MG63 (cell line): ENCODE data around the gene PAX2. TPM values are rescaled to one million over a fixed set of nuclear protein-coding genes. Genes with fewer than 3 reads are reported as not detected.

Experiments
- DNase-seq: peaks from one replicate; pipeline ENCODE4 v3.0.0-alpha.2; 2020
- H3K27me3 ChIP-seq: fragments of 250-450 bp; sonication (Bioruptor Pico); 2 replicates; pipeline ENCODE4 v1.5.1; 2020; ENCODE audit warnings: mild to moderate bottlenecking, moderate library complexity
- H3K36me3 ChIP-seq: fragments of 250-450 bp; sonication (Bioruptor Pico); 2 replicates; pipeline ENCODE4 v1.5.1; 2020; ENCODE audit warnings: mild to moderate bottlenecking, moderate library complexity
- H3K4me3 ChIP-seq: fragments of 250-450 bp; sonication (Bioruptor Pico); 2 replicates; pipeline ENCODE4 v1.5.1; 2020; ENCODE audit warnings: mild to moderate bottlenecking, moderate library complexity
- H3K9me3 ChIP-seq: fragments of 250-450 bp; sonication (Bioruptor Pico); 2 replicates; pipeline ENCODE4 v1.5.1; 2020; ENCODE audit warnings: mild to moderate bottlenecking, moderate library complexity
- total RNA-seq: library from RNA; depleted of rRNA; stranded (reverse); fragments of >200 nt; shearing (Covaris generic); gene quantifications from 2 replicates; pipeline ENCODE4 v1.2.3, GENCODE V29; 2014; ENCODE audit warnings: low replicate concordance

The PAX2 gene
- total RNA-seq, 1 experiment from 2014 or later, result not detected

DNA sequence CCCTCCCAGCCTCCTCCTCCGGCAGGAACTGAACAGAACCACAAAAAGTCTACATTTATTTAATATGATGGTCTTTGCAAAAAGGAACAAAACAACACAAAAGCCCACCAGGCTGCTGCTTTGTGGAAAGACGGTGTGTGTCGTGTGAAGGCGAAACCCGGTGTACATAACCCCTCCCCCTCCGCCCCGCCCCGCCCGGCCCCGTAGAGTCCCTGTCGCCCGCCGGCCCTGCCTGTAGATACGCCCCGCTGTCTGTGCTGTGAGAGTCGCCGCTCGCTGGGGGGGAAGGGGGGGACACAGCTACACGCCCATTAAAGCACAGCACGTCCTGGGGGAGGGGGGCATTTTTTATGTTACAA, 83.3 kb downstream of the PAX2 start:
- Histone ChIP-seq H3K36me3 (no peaks in the 10 kb centered on the region), H3K4me3 (peak overlapping the region; percentile 20; the same call in 1 of the 2 replicates), H3K27me3 (peaks cover 63% of the 10 kb centered on the region), H3K9me3 (no peaks in the 10 kb centered on the region)
- no peak for DNase-seq

DNA sequence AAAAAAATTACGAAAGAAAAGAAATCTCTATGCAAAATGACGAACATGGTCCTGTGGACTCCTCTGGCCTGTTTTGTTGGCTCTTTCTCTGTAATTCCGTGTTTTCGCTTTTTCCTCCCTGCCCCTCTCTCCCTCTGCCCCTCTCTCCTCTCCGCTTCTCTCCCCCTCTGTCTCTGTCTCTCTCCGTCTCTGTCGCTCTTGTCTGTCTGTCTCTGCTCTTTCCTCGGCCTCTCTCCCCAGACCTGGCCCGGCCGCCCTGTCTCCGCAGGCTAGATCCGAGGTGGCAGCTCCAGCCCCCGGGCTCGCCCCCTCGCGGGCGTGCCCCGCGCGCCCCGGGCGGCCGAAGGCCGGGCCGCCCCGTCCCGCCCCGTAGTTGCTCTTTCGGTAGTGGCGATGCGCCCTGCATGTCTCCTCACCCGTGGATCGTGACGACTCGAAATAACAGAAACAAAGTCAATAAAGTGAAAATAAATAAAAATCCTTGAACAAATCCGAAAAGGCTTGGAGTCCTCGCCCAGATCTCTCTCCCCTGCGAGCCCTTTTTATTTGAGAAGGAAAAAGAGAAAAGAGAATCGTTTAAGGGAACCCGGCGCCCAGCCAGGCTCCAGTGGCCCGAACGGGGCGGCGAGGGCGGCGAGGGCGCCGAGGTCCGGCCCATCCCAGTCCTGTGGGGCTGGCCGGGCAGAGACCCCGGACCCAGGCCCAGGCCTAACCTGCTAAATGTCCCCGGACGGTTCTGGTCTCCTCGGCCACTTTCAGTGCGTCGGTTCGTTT, 83.9 kb downstream of the PAX2 start:
- DNase-seq, result no peak
- Histone ChIP-seq H3K9me3 (no peaks in the 10 kb centered on the region), H3K4me3 (peak overlapping the region; percentile 20; the same call in 1 of the 2 replicates), H3K36me3 (no peaks in the 10 kb centered on the region), H3K27me3 (peaks cover 60% of the 10 kb centered on the region)

DNA sequence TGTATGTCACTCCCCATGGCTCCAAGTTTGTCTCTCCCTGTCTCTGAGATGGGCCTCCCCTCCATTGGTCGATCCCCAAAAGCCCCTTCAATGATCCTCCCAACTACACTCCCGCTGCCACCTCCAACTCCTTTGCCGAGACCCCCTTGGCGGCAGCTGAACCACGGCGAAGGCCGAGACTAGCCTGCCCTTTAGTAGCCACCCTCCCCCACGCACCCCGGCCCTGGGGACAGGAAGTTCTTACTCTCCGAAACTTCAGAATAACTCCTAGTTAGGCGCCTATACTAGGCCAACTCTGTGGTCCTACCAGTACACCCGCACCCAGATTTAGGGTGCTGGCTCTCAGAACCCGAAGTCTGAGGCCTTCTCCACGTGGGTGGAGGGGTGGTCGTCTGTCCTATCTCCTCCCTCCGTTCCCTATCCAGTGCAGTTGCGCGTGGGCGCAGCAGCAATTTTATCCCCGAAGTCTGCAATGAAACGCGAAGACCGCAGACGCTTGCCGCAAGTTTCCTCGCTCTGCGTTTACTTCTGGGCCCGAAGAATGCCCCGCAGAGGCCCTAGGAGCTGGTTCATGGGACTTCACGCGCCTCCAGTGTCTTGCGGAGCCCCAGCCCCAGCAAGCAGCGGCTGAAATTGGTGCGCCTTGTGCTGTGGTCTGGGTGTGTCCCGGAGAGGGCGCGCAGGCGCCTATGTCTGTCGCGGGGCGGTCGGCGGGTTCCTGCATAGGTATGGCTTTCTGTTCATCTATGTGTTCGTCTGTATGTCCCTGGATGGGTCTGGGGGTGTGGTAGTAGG, 84.7 kb downstream of the PAX2 start:
- Histone ChIP-seq H3K4me3 (no peak overlapping the region), H3K36me3 (no peaks in the 10 kb centered on the region), H3K27me3 (peaks cover 56% of the 10 kb centered on the region), H3K9me3 (no peaks in the 10 kb centered on the region)
- no peak for DNase-seq

DNA sequence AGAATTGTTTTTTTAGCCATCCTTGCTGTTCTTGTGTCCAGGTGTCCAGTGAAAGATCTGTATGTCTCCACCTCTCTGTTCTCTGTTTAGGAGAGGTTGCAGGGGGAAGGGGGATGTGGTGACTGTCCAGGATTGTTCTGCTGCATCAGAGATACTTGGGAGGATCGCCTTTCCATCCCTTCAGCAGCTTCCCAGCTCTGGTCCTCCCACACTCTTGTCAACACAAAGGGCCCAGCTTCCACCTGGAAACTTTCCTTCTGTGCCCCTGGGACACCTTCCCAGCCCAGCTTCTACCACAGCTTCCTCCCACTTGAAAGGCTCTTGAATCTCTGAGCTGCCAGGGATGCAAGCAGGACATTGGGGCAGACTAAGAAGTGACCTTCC, 85.3 kb downstream of the PAX2 start:
- no peak for DNase-seq
- Histone ChIP-seq H3K27me3 (peaks cover 50% of the 10 kb centered on the region), H3K36me3 (no peaks in the 10 kb centered on the region), H3K9me3 (no peaks in the 10 kb centered on the region), H3K4me3 (no peak overlapping the region)

DNA sequence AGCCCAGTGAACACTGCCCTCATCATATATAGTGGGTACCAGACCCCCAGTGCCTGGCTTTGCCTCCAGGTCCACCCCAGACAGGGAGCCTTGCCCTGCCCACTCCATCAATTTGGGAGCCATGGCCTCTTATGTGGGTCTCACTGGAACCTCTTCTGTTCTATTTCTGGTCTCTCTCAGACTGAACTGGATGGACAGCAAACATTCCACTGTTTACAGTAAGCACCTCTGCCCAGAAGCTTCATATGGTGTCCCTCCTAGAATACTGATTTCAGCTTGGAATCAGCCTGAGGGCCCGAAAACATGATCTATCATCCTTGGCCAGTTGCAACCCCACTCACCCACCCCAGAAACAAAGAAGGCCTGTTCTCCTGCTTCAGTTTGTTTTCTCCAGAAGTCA, 86.4 kb downstream of the PAX2 start:
- H3K27me3 ChIP-seq, result peaks cover 40% of the 10 kb centered on the region
- no peaks in the 10 kb centered on the region for H3K9me3 ChIP-seq
- H3K4me3 ChIP-seq, result no peak overlapping the region
- DNase-seq, result no peak
- no peaks in the 10 kb centered on the region for H3K36me3 ChIP-seq

DNA sequence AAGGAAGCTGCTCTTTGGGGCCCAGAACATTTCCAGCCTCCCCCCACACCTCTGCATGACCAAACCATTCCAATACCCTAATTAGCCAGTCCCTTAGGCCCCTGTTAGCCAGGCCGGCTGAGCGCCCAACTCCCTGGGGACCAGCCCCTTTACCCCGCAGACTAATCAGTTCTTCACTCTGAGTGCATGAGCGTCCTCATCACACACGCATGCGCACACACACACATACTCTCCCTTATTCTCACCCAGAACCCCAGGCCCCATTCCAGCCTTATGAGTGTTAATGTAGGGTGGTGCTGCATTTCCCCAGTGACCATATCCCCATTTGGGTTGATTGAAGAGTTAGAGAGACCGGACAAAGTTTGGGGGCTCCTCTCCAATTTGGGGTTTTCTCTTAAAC, 90.4 kb downstream of the PAX2 start:
- H3K4me3 ChIP-seq, result no peak overlapping the region
- H3K27me3 ChIP-seq, result peaks cover 9% of the 10 kb centered on the region
- DNase-seq, result no peak
- no peaks in the 10 kb centered on the region for H3K9me3 ChIP-seq
- no peaks in the 10 kb centered on the region for H3K36me3 ChIP-seq

DNA sequence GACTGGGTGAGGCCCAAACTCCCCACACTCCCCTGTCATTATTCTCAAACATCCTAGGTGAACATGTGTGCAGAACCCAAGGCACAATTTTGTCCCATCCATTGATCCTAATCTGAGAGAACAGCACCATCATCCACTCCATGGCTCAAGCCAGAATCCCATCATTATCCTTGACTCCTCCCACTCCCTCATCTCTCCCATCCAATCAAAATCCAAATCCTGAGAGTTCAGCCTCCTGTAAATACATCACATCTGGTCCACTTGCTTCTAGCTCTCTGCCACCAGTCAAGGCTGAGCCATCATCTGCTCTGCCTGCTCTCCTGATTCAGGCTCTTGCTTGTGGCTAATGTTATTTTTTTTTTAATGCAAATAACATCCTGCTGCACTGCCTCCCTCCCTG, 91.5 kb downstream of the PAX2 start:
- no peak for DNase-seq
- H3K27me3 ChIP-seq, result peaks cover 8% of the 10 kb centered on the region
- H3K36me3 ChIP-seq, result no peaks in the 10 kb centered on the region
- H3K4me3 ChIP-seq, result no peak overlapping the region
- H3K9me3 ChIP-seq, result no peaks in the 10 kb centered on the region; the same call in 1 of the 2 replicates

DNA sequence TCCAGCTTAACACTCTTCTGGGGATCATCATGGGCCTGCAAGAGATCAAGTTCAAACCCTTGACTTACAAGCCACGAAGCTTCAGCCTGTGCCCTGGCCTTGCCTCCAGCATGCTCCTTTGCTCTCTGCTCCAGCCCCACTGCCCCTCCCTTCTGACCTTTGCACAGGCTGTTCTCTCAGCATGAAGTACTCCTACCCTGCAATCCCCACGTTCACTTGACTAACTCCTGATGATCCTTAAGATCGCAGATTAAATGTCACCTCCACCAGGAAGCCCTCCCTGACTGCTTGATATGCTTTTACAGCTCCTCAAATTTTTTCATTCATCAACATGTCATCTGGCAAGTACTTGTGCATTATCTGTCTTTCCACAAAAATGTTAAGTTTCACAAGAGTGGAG, 91.9 kb downstream of the PAX2 start:
- H3K36me3 ChIP-seq, result no peaks in the 10 kb centered on the region
- no peak overlapping the region for H3K4me3 ChIP-seq
- H3K9me3 ChIP-seq, result no peaks in the 10 kb centered on the region; the same call in 1 of the 2 replicates
- H3K27me3 ChIP-seq, result peaks cover 8% of the 10 kb centered on the region
- no peak for DNase-seq

DNA sequence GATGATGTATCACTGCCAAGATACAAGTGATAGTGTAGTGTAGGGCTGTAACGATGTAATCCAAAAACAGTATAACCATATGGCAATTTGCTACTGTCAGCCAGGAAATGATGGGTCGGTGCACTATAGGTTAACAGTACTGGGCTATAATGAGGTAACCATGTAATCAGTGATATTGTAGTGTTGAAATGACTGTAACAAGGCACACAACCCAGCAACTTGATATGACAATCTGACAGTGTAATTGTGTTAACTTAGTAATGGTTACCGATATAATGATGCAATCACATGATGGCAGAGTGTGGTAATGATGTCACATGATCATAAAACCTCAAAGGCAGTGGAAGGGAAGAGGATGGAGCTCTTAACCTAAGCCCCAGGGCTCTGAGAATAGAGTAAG, 93.6 kb downstream of the PAX2 start:
- Histone ChIP-seq H3K4me3 (no peak overlapping the region), H3K9me3 (no peaks in the 10 kb centered on the region; the same call in 1 of the 2 replicates), H3K36me3 (no peaks in the 10 kb centered on the region), H3K27me3 (peaks cover 13% of the 10 kb centered on the region)
- no peak for DNase-seq

DNA sequence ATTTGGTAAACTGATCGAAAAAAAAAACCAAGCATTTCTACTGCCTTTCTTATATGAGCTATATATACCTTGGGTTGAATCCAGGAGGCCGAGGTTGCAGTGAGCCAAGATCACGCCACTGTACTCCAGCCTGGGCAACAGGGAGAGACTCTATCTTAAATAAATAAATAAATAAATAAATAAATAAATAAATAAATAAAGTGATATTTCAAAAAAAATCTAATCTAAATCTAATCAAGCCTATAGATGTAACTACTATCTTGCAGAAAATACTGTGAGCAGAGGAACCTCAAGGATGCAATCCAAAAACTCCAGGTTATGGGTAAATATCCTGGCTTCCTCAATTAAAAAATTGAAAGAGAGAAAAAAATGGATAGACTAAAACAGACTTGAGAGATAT, 96.1 kb downstream of the PAX2 start:
- no peaks in the 10 kb centered on the region for H3K36me3 ChIP-seq
- peaks cover 25% of the 10 kb centered on the region for H3K27me3 ChIP-seq
- DNase-seq, result no peak
- H3K9me3 ChIP-seq, result no peaks in the 10 kb centered on the region; the same call in 1 of the 2 replicates
- no peak overlapping the region for H3K4me3 ChIP-seq

DNA sequence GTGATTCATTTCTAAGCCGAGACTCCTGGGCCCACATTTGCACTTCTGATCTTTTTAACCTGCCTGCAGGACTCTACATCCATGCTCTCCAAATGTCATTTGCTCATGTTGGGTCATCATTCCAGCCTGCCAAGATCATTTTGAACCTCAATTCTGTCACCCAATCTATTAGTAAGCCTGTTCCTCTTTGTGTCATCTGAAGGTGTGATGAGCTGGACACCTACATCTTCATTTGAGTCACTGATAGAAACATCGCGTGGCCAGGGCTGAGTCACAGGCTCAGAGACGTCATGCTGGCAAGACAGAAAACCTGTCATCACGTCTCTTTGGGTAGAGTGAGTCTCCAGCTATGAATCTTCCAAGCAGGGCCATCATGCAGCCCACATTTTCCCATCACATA, 102.1 kb downstream of the PAX2 start:
- H3K9me3 ChIP-seq, result no peaks in the 10 kb centered on the region
- H3K36me3 ChIP-seq, result no peaks in the 10 kb centered on the region
- peaks cover 34% of the 10 kb centered on the region for H3K27me3 ChIP-seq
- DNase-seq, result peak; percentile 50
- no peak overlapping the region for H3K4me3 ChIP-seq

DNA sequence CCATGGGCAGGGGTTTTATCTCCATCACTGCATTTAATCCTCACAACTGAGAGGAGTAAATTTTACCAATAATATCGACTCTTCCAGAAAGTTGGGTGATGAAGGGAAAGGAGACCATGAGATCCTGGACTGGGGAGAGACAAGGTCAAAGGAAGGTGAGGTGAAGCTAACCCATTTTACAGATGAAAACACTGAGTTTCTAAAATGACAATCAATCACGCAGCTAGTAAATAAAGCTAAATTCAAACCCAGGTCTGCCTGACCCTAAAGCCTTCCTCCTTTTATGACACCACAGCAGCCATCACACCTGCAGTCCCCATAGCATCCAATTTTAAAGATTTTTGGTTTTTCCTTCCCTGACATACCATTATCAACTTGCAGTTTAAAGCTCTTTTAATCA, 103.4 kb downstream of the PAX2 start:
- H3K9me3 ChIP-seq, result no peaks in the 10 kb centered on the region
- no peak for DNase-seq
- no peaks in the 10 kb centered on the region for H3K36me3 ChIP-seq
- H3K27me3 ChIP-seq, result peaks cover 31% of the 10 kb centered on the region
- no peak overlapping the region for H3K4me3 ChIP-seq

DNA sequence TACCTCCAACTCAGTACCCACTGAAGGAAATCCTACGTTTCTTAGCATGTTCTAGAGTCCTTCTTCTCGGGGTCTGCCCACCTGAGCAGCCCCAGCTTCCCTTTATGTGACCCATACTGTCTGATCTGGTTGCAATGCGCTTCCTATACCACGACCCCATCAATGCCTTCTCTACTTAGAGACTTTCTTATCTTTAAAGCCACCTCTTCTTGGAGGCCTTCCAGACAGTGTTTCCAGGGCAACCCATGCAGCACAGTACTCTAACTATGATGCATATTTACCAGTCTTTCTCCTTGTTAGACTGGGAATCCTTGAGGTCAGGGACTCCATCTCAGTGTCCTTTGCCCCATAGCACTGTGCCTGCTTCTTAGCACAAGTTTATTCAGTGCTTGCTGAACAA, 112.9 kb downstream of the PAX2 start:
- Histone ChIP-seq H3K36me3 (no peaks in the 10 kb centered on the region), H3K27me3 (peaks cover 12% of the 10 kb centered on the region), H3K4me3 (no peak overlapping the region), H3K9me3 (no peaks in the 10 kb centered on the region)
- DNase-seq, result no peak

DNA sequence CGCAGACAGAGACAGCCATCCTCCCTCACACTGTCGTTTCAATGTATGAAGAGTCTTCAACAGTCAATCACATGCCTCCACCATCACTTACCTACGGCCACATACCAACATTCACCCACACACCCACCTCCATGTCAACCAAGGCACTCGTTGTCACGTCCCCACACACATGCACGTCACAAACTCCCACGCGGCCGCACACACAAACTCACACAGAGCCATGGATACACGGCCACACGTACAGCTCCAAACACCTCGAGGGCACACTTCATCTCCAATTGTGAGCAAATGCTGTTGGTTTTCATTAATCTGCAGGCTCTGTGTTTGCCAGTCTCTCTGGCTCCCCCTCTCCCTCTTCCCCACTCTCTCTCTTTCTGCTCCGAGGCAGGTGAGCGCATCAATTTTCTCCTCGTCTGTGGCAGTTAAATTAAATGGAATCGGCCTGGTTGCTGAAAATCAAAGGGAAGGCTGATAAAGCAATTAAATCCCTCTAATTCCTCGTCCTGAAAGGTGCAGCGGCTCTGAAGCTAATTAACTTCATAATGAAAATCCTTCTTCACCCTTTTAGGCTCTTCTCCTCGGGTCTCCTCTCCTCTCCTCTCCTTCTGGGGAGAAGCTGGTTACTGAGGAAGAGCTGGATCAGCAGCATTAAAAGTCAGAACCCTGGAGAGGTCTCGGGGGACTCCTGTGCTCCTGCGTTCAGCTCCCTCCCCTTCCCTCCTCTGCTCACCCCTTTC, 113.5 kb downstream of the PAX2 start:
- DNase-seq, result no peak
- H3K4me3 ChIP-seq, result no peak overlapping the region
- H3K36me3 ChIP-seq, result no peaks in the 10 kb centered on the region
- H3K27me3 ChIP-seq, result peaks cover 12% of the 10 kb centered on the region
- H3K9me3 ChIP-seq, result no peaks in the 10 kb centered on the region

DNA sequence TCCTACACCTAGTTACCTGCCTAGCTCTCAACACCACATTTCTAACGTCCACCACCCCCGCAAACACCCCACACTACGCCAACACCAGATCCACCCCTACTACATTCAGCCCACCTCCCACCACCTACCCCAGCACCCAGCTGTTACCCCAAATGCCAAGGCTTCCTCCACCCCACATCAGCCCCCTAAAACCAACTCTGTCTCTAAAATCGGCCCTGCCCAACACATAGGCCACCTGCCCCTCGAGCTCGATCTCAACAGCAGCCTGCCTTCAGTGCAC, 114.0 kb downstream of the PAX2 start:
- peaks cover 12% of the 10 kb centered on the region for H3K27me3 ChIP-seq
- no peaks in the 10 kb centered on the region for H3K36me3 ChIP-seq
- no peak for DNase-seq
- H3K4me3 ChIP-seq, result no peak overlapping the region
- no peaks in the 10 kb centered on the region for H3K9me3 ChIP-seq

DNA sequence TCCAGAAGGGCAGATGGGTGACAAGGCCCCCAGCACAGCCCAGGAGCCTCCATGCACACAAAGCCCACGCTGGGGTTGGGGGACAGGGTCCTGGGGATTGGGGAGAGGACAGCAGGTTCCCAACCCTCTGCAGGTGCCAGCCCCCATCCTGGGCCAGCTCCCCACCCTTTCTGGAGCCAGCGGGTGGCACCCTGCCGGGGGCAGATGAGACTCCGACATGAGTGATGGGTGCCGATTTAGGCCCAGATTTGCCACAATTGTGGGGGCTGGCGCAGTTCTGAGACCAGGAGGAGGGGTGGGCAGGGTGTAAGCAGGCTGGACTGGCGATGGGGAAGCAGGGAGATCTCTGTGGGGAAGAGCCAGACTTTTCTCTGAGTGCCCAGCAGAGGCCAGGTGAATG, 118.1 kb downstream of the PAX2 start:
- no peak for DNase-seq
- Histone ChIP-seq H3K4me3 (no peak overlapping the region), H3K36me3 (no peaks in the 10 kb centered on the region), H3K27me3 (peaks cover 7% of the 10 kb centered on the region), H3K9me3 (no peaks in the 10 kb centered on the region)

DNA sequence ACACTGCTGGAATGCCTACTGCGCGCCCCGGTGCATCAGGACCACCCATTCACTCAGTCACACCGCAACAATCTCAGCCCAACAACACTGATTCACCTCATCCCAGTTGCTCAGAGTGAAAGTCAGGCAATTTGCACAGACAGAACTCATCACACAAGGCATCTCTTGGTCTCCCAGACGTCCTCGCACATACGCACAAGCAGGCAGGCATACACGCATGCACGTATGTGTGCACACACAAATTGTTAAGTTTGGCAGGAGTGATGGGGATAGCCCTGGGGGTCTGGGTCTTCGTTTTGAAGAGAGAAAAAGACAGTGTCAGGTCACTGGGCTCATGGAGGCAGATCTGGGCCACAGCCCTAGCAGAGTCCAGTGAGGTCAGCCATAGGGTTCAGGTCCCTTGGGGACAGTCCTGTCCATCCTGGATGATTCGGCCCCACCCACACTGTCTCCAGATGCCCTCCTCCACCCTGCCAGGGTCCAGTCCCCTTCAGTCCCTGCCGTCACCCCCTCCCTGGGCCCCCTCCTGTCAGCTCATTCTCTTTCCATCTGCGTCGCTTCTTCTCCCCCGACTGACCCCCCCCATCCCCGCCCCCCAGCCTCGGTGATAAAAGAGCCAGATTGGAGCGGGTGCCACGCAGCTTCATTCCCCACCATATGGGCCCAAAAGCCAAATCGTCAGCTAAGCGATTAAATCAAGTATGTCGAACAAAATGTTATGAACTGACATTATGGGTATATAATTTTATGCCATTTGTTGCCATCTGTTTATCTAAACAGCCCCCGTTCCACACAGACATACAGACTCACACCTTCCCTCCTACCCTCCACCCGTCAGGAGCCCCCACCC, 118.9 kb downstream of the PAX2 start:
- Histone ChIP-seq H3K9me3 (no peaks in the 10 kb centered on the region), H3K36me3 (no peaks in the 10 kb centered on the region), H3K4me3 (no peak overlapping the region), H3K27me3 (peaks cover under 1% of the 10 kb centered on the region; the same call in 1 of the 2 replicates)
- DNase-seq, result no peak
